K562 (cell line): ENCODE data around the gene PPCDC. TPM values are rescaled to one million over a fixed set of nuclear protein-coding genes. Genes with fewer than 3 reads are reported as not detected.

Source experiments
- CBFA2T2 ChIP-seq: fragments of 450-650 bp; conservative IDR thresholded peaks from 2 replicates; pipeline ENCODE4 v1.6.1; 2017; ENCODE audit warnings: mild to moderate bottlenecking
- CBX1 ChIP-seq: sonication (generic); IDR thresholded peaks from 2 replicates; pipeline ENCODE4 v1.6.1; 2016; ENCODE audit warnings: antibody characterized with exemption, low read depth, mild to moderate bottlenecking
- CREM ChIP-seq: IDR thresholded peaks from 2 replicates; pipeline ENCODE4 v1.6.1; 2014; ENCODE audit warnings: antibody characterized with exemption, low read depth
- HCFC1 ChIP-seq: IDR thresholded peaks from 2 replicates; pipeline ENCODE4 v1.6.1; 2012; ENCODE audit warnings: low read depth, low read length, improper control_type of control experiment
- JUND ChIP-seq, 2 experiments: IDR thresholded peaks; 2 replicates in 1 of 2; 3 replicates in 1 of 2; pipeline ENCODE4 v1.6.1; 2011; ENCODE audit warnings: borderline replicate concordance in 2 of 2, low read depth in 2 of 2, low read length in 2 of 2, improper control_type of control experiment in 1 of 2, missing biosample characterization in 1 of 2, missing genetic modification characterization in 1 of 2, missing genetic modification reagents in 1 of 2
- KDM2B ChIP-seq: fragments of 250-450 bp; sonication (Bioruptor Pico); IDR thresholded peaks from 2 replicates; pipeline ENCODE4 v1.8.0; 2021; ENCODE audit warnings: mild to moderate bottlenecking, moderate library complexity
- KLF6 ChIP-seq: fragments of 250-450 bp; sonication (Bioruptor Pico); IDR thresholded peaks from 2 replicates; pipeline ENCODE4 v1.4.0; 2020; ENCODE audit warnings: mild to moderate bottlenecking, moderate library complexity, borderline replicate concordance
- ZNF133 ChIP-seq: fragments of 250-450 bp; sonication (Bioruptor Pico); IDR thresholded peaks from 2 replicates; pipeline ENCODE4 v1.4.0; 2020; ENCODE audit warnings: mild to moderate bottlenecking
- ZZZ3 ChIP-seq: fragments of 450-650 bp; IDR thresholded peaks from 2 replicates; pipeline ENCODE4 v1.6.1; 2016; ENCODE audit warnings: antibody characterized with exemption, mild to moderate bottlenecking, moderate library complexity
- polyA plus RNA-seq, 8 experiments: library from polyadenylated mRNA; depleted of rRNA in 4 of 8; stranded (reverse) in 5 of 8; unstranded in 3 of 8; fragments of >200 nt; fragmentation: Nextera tagmentation in 2 of 8; fragmentation: Illumina TruSeq in 1 of 8; extraction: Ambion mirVana in 2 of 8; extraction: Trizol in 1 of 8; gene quantifications; 2 replicates each; pipeline versions ENCODE4 v1.2.1 to v1.2.3, GENCODE V29; 2011 to 2014; ENCODE audit warnings: inconsistent platforms in 1 of 8, missing spikeins in 1 of 8
- total RNA-seq, 7 experiments: library from RNA; depleted of rRNA in 6 of 7; stranded (reverse); fragments of >200 nt in 6 of 7; fragmentation: Illumina TruSeq in 2 of 7; extraction: Trizol in 2 of 7; gene quantifications; 2 replicates each; pipeline versions ENCODE4 v1.2.1 to v1.2.3, GENCODE V29; 2011 to 2021; ENCODE audit warnings: low replicate concordance in 1 of 7
- TF ChIP-seq, protein P1 (sequence below): IDR thresholded peaks from 2 replicates; pipeline ENCODE4 v1.6.1; 2012; ENCODE audit warnings: low read depth, low read length, improper control_type of control experiment, borderline replicate concordance
- TF ChIP-seq, protein P2 (sequence below): fragments of 450-650 bp; IDR thresholded peaks from 2 replicates; pipeline ENCODE4 v1.6.1; 2016; ENCODE audit warnings: antibody characterized with exemption
- TF ChIP-seq, protein P3 (sequence below): fragments of 200-400 bp; formaldehyde crosslinking; IDR thresholded peaks from 2 replicates; pipeline ENCODE4 v1.6.1; 2017; ENCODE audit warnings: mild to moderate bottlenecking, low read depth, low read length, moderate library complexity
- TF ChIP-seq, protein P4 (sequence below): sonication (generic); formaldehyde crosslinking; IDR thresholded peaks from 2 replicates; pipeline ENCODE4 v1.5.0; 2020; ENCODE audit warnings: missing genetic modification reagents
- TF ChIP-seq, protein P5 (sequence below): fragments of 250-450 bp; sonication (Bioruptor Pico); IDR thresholded peaks from 2 replicates; pipeline ENCODE4 v1.8.0; 2022; ENCODE audit warnings: moderate library complexity, mild to moderate bottlenecking, inconsistent platforms
- TF ChIP-seq, protein P6 (sequence below), 3 experiments: fragments of 200-800 bp in 1 of 3; fragments of 250-450 bp in 1 of 3; fragments of 450-650 bp in 1 of 3; sonication (Bioruptor Pico) in 1 of 3; sonication (Bioruptor generic) in 1 of 3; formaldehyde crosslinking in 1 of 3; IDR thresholded peaks; 2 replicates each; pipeline versions ENCODE4 v1.6.1 to v1.8.0; 2016 to 2022; ENCODE audit warnings: mild to moderate bottlenecking in 2 of 3, missing genetic modification characterization in 2 of 3, missing compliant biosample characterization in 1 of 3, moderate library complexity in 1 of 3

PPCDC gene
- total and polyA plus RNA-seq, 9 of the 15 experiments (the other 6 are each of a cell fraction or from before 2014, with no cell fraction given): 10.9 to 53.6 (median 16.7) TPM

DNA sequence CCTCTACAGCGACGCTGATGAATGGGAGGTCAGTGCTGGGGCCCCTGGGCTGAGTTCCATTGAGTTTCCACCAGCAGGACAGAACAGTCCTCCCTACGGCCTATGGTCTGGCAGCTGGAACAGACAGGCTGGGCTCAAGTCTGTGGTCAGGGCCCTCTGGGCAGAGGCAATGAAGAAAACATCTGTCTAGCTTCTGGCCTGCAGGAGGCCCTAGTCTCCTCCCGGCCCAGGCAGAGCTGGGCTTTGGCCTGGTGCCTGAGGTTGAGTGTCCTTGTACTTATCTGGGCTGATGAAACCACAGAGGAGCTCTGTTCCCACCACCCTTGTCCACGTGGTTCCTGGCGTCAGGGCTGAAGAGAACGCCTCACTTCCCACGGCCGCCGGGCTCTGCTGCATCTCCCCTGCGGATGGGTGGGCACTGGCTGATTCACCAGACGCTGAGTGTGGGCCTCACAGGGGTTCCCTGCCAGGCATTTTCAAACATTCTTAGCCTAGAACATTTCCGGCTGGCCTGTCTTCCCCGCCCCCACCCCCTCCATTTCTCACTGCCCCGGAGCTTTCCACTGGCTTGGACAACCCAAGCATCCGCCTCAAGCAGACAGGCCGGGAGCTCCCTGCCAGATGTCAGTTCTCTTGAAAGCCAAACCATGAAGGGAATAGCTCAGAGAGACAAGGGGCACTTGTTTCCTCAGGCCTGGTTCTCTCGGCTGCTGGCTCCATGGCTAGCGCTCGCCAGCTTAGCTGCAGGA, 20.3 kb downstream of the PPCDC start (continued):
- TF ChIP-seq, protein P1, sequence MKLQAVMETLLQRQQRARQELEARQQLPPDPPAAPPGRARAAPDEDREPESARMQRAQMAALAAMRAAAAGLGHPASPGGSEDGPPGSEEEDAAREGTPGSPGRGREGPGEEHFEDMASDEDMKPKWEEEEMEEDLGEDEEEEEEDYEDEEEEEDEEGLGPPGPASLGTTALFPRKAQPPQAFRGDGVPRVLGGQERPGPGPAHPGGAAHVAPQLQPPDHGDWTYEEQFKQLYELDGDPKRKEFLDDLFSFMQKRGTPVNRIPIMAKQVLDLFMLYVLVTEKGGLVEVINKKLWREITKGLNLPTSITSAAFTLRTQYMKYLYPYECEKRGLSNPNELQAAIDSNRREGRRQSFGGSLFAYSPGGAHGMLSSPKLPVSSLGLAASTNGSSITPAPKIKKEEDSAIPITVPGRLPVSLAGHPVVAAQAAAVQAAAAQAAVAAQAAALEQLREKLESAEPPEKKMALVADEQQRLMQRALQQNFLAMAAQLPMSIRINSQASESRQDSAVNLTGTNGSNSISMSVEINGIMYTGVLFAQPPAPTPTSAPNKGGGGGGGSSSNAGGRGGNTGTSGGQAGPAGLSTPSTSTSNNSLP: no peak
- TF ChIP-seq CBX1 (0 out of 2 replicates have a peak, but pooled peaks have one; percentile 48), CBFA2T2 (peak; percentile 65), JUND (IDR thresholded peaks at IDR 0.05; ENCODE audit: borderline replicate concordance, low read depth, low read length) (peak; percentile 84), JUND (tag; IDR thresholded peaks at IDR 0.05; ENCODE audit: borderline replicate concordance, low read depth, low read length) (peak; percentile 79; the same call in 2 of the 3 replicates), KDM2B (no peak), KLF6 (CRISPR knock-in tag) (no peak), ZNF133 (CRISPR knock-in tag) (no peak), HCFC1 (peak; percentile 46; the same call in 1 of the 2 replicates), CREM (peak; percentile 84), ZZZ3 (no peak)
- TF ChIP-seq, protein P2, sequence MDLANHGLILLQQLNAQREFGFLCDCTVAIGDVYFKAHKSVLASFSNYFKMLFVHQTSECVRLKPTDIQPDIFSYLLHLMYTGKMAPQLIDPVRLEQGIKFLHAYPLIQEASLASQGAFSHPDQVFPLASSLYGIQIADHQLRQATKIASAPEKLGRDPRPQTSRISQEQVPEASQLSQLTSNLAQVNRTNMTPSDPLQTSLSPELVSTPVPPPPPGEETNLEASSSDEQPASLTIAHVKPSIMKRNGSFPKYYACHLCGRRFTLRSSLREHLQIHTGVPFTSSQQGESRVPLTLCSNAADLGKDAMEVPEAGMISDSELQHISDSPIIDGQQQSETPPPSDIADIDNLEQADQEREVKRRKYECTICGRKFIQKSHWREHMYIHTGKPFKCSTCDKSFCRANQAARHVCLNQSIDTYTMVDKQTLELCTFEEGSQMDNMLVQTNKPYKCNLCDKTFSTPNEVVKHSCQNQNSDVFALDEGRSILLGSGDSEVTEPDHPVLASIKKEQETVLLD: 0 out of 2 replicates have a peak, but pooled peaks have one; percentile 28
- TF ChIP-seq, protein P3, sequence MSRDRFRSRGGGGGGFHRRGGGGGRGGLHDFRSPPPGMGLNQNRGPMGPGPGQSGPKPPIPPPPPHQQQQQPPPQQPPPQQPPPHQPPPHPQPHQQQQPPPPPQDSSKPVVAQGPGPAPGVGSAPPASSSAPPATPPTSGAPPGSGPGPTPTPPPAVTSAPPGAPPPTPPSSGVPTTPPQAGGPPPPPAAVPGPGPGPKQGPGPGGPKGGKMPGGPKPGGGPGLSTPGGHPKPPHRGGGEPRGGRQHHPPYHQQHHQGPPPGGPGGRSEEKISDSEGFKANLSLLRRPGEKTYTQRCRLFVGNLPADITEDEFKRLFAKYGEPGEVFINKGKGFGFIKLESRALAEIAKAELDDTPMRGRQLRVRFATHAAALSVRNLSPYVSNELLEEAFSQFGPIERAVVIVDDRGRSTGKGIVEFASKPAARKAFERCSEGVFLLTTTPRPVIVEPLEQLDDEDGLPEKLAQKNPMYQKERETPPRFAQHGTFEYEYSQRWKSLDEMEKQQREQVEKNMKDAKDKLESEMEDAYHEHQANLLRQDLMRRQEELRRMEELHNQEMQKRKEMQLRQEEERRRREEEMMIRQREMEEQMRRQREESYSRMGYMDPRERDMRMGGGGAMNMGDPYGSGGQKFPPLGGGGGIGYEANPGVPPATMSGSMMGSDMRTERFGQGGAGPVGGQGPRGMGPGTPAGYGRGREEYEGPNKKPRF: no peak
- TF ChIP-seq, protein P4, sequence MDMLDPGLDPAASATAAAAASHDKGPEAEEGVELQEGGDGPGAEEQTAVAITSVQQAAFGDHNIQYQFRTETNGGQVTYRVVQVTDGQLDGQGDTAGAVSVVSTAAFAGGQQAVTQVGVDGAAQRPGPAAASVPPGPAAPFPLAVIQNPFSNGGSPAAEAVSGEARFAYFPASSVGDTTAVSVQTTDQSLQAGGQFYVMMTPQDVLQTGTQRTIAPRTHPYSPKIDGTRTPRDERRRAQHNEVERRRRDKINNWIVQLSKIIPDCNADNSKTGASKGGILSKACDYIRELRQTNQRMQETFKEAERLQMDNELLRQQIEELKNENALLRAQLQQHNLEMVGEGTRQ (CRISPR knock-in tag): peak; percentile 86
- TF ChIP-seq, protein P5, sequence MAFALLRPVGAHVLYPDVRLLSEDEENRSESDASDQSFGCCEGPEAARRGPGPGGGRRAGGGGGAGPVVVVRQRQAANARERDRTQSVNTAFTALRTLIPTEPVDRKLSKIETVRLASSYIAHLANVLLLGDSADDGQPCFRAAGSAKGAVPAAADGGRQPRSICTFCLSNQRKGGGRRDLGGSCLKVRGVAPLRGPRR (CRISPR knock-in tag): no peak
- TF ChIP-seq, protein P6, sequence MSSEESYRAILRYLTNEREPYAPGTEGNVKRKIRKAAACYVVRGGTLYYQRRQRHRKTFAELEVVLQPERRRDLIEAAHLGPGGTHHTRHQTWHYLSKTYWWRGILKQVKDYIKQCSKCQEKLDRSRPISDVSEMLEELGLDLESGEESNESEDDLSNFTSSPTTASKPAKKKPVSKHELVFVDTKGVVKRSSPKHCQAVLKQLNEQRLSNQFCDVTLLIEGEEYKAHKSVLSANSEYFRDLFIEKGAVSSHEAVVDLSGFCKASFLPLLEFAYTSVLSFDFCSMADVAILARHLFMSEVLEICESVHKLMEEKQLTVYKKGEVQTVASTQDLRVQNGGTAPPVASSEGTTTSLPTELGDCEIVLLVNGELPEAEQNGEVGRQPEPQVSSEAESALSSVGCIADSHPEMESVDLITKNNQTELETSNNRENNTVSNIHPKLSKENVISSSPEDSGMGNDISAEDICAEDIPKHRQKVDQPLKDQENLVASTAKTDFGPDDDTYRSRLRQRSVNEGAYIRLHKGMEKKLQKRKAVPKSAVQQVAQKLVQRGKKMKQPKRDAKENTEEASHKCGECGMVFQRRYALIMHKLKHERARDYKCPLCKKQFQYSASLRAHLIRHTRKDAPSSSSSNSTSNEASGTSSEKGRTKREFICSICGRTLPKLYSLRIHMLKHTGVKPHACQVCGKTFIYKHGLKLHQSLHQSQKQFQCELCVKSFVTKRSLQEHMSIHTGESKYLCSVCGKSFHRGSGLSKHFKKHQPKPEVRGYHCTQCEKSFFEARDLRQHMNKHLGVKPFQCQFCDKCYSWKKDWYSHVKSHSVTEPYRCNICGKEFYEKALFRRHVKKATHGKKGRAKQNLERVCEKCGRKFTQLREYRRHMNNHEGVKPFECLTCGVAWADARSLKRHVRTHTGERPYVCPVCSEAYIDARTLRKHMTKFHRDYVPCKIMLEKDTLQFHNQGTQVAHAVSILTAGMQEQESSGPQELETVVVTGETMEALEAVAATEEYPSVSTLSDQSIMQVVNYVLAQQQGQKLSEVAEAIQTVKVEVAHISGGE (CRISPR knock-in tag; IDR thresholded peaks at IDR 0.05): 0 out of 6 replicates have a peak, but pooled peaks of 1 of the 3 experiments have one; percentile 35
